Measurements from ENCODE around the gene IDUA.

GRCh38 chr4:1022051-1022738, 35.4 kb downstream of the IDUA start:
- no peak for TF ChIP-seq CTCF (optimal IDR thresholded peaks at IDR 0.05 in 1 of 3, IDR thresholded peaks at IDR 0.05 in 1 of 3, conservative IDR thresholded peaks at IDR 0.05 in 1 of 3; ENCODE audit: extremely low read depth in 1 of 3, insufficient read depth in 2 of 3, low read length in 3 of 3)
- no peak for TF ChIP-seq EZH2 (IDR thresholded peaks at IDR 0.05; ENCODE audit: low read length)
